IPS-11a (cell line): ENCODE data around the gene NOXO1.

ENCODE experiments used
- H3K4me3 ChIP-seq: one replicate; pipeline ENCODE4 v1.5.1; 2013; ENCODE audit warnings: low read depth, low read length, control low read depth

NOXO1 gene

GRCh38 chr16:1981398-1981836 lies at the start of gene NOXO1:
NOXO1 (minus strand) TSS chr16:1981469; CDS start chr16:1981179, 290 bp downstream.
- H3K4me3 ChIP-seq = no peak within 1 kb of the TSS

GRCh38 chr16:2030036-2030435 lies 48.8 kb upstream of the NOXO1 start:
- H3K4me3 ChIP-seq = no peak overlapping the region

- H3K4me3 ChIP-seq = no peak overlapping the region
Measured at GRCh38 chr16:2029350-2029749, 48.1 kb upstream of the NOXO1 start.

- no peak overlapping the region for H3K4me3 ChIP-seq
Measured at GRCh38 chr16:2028620-2029220, 47.5 kb upstream of the NOXO1 start.

GRCh38 chr16:2028146-2028545 lies 46.9 kb upstream of the NOXO1 start:
- no peak overlapping the region for H3K4me3 ChIP-seq

- H3K4me3 ChIP-seq = peak overlapping the region; percentile 17
Measured at GRCh38 chr16:2027024-2028010, 46.0 kb upstream of the NOXO1 start.

- H3K4me3 ChIP-seq = peak within 1 kb of the TSS; percentile 17
Measured at GRCh38 chr16:2026461-2027023, 45.3 kb upstream of the NOXO1 start, which contains the start of gene NHERF2. NHERF2 (plus strand) TSS chr16:2026902; CDS start chr16:2027006, 104 bp downstream.

GRCh38 chr16:2025878-2026460 lies 44.7 kb upstream of the NOXO1 start:
- no peak overlapping the region for H3K4me3 ChIP-seq

GRCh38 chr16:2025251-2025650 lies 44.0 kb upstream of the NOXO1 start:
- H3K4me3 ChIP-seq = no peak overlapping the region

GRCh38 chr16:2024032-2024420 lies 42.8 kb upstream of the NOXO1 start:
- no peak overlapping the region for H3K4me3 ChIP-seq

- H3K4me3 ChIP-seq = peak overlapping the region; percentile 18
Measured at GRCh38 chr16:2023092-2024031, 42.1 kb upstream of the NOXO1 start.

GRCh38 chr16:2022723-2023091 lies 41.4 kb upstream of the NOXO1 start:
- peak overlapping the region; percentile 4 for H3K4me3 ChIP-seq

GRCh38 chr16:2019921-2020831 lies 38.9 kb upstream of the NOXO1 start:
- H3K4me3 ChIP-seq = peak overlapping the region; percentile 17

GRCh38 chr16:2019518-2019920 lies 38.2 kb upstream of the NOXO1 start, which contains the start of gene NPW:
NPW (plus strand) TSS chr16:2019785.
- peak within 1 kb of the TSS; percentile 17 for H3K4me3 ChIP-seq

- no peak overlapping the region for H3K4me3 ChIP-seq
Measured at GRCh38 chr16:2016407-2016922, 35.2 kb upstream of the NOXO1 start.

- H3K4me3 ChIP-seq = no peak overlapping the region
Measured at GRCh38 chr16:2015947-2016208, 34.6 kb upstream of the NOXO1 start.

- no peak overlapping the region for H3K4me3 ChIP-seq
Measured at GRCh38 chr16:2015117-2015946, 34.1 kb upstream of the NOXO1 start.

GRCh38 chr16:2013527-2013926 lies 32.3 kb upstream of the NOXO1 start:
- H3K4me3 ChIP-seq = no peak overlapping the region
